Measurements from ENCODE around the gene CMC4. TPM values are rescaled to one million over a fixed set of nuclear protein-coding genes. Genes with fewer than 3 reads are reported as not detected.

CMC4 gene
- total RNA-seq, 2 experiments from 2014 or later: 5.6 to 6.5 TPM

DNA sequence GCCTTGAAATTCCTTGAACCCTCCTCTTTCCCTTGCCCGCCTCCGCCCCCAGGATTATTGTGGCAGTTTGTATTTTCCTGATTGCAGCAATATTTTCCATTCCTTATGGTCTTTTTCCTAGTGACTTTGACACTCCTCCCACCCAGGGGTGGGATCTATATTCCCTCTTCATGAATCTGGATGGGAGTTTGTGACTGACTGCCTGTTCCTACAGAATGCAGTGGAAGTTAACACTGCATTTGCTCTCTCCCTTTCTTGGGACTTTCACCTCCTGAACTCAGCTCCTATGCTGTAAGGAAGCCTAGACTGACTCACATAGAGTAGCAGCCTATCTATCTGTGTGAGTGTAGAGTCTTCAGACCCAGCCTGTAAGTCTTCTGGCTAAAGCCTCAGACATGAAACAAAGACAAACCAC is 42.1 kb downstream of the CMC4 start:
- Mint-ChIP-seq H3K27ac (peak overlapping the region; percentile 98), H3K4me1 (ENCODE audit: low read depth) (peaks cover 42% of the 10 kb centered on the region), H3K36me3 (ENCODE audit: low read depth) (peaks cover 17% of the 10 kb centered on the region), H3K27me3 (no peaks in the 10 kb centered on the region), H3K9me3 (no peaks in the 10 kb centered on the region), H3K4me3 (peak overlapping the region; percentile 95)
- Histone ChIP-seq H3K27ac (ENCODE audit: low read depth in 1 of 2, low read length in 2 of 2) (no peak overlapping the region), H3K4me3 (ENCODE audit: low read length) (no peak overlapping the region), H3K27me3 (ENCODE audit: control insufficient read depth in 1 of 2, insufficient read depth in 2 of 2, low read length in 2 of 2) (no peaks in the 10 kb centered on the region), H3K9me3 (ENCODE audit: control insufficient read depth in 1 of 2, insufficient read depth in 1 of 2, low read length in 2 of 2) (no peaks in the 10 kb centered on the region), H3K4me1 (ENCODE audit: insufficient read depth, low read length) (peaks cover 8% of the 10 kb centered on the region), H3K36me3 (ENCODE audit: insufficient read depth, low read length) (peaks cover 2% of the 10 kb centered on the region)
- ChIA-PET POLR2A (no interaction called here), CTCF (no interaction called here)
- no peak for TF ChIP-seq CTCF (IDR thresholded peaks at IDR 0.05)
- no peak for DNase-seq
- intact Hi-C loops (cut with DNase I, micrococcal nuclease): no loop called here
- ATAC-seq (ENCODE audit: poor library complexity): no peak

GRCh38 chrX:155028129-155028528 is 42.8 kb downstream of the CMC4 start:
- POLR2A ChIA-PET: no interaction called here
- H3K36me3 Mint-ChIP-seq (ENCODE audit: low read depth): peaks cover 11% of the 10 kb centered on the region
- H3K27ac Mint-ChIP-seq: peak overlapping the region; percentile 98
- intact Hi-C loops (cut with DNase I, micrococcal nuclease): no loop called here
- H3K4me1 Mint-ChIP-seq (ENCODE audit: low read depth): peaks cover 42% of the 10 kb centered on the region
- H3K4me3 ChIP-seq (ENCODE audit: low read length): peak overlapping the region; percentile 88
- ATAC-seq (ENCODE audit: poor library complexity) (no peak), DNase-seq (peak in 3 of 14 experiments; percentile 3 to 12 (median 5))
- H3K27ac ChIP-seq (ENCODE audit: low read depth in 1 of 2, low read length in 2 of 2): peak overlapping the region in 1 of 2 donors; percentile 94
- TF ChIP-seq CTCF (IDR thresholded peaks at IDR 0.05): no peak
- H3K4me3 Mint-ChIP-seq: peak overlapping the region; percentile 95
- H3K27me3 ChIP-seq (ENCODE audit: control insufficient read depth in 1 of 2, insufficient read depth in 2 of 2, low read length in 2 of 2): no peaks in the 10 kb centered on the region
- no peaks in the 10 kb centered on the region for H3K27me3 Mint-ChIP-seq
- H3K36me3 ChIP-seq (ENCODE audit: insufficient read depth, low read length): no peaks in the 10 kb centered on the region
- no peaks in the 10 kb centered on the region for H3K9me3 Mint-ChIP-seq
- no peaks in the 10 kb centered on the region for H3K9me3 ChIP-seq (ENCODE audit: control insufficient read depth in 1 of 2, insufficient read depth in 1 of 2, low read length in 2 of 2)
- CTCF ChIA-PET: no interaction called here
- peaks cover 8% of the 10 kb centered on the region for H3K4me1 ChIP-seq (ENCODE audit: insufficient read depth, low read length)

DNA sequence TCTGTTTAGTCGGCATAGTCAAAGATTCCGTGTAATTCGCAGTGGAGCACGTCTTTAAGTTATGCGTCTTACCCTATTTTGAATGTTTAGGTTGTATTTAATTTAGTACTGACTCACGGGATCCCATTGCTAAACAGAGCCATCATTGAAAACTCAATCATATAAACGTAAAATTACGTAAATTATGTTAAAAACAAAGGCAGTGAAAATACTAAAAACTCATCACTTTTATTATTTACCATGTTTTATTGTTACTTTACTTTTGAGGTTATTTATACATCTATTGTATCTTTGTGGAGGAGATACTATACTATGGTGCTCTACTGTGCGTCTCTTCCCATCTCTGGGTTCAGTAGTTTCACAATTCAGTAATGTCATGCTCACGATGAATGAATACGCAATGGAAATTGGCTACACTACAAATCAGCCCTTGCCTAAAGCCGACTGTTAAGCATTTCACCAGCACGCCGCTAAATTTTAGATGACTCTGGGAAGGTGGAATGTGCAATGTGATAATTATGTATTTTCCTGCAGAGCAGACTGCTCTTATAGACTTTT is 43.3 kb downstream of the CMC4 start:
- H3K27me3 Mint-ChIP-seq: no peaks in the 10 kb centered on the region
- peaks cover 42% of the 10 kb centered on the region for H3K4me1 Mint-ChIP-seq (ENCODE audit: low read depth)
- Histone ChIP-seq H3K9me3 (ENCODE audit: control insufficient read depth in 1 of 2, insufficient read depth in 1 of 2, low read length in 2 of 2) (no peaks in the 10 kb centered on the region), H3K4me3 (ENCODE audit: low read length) (peak overlapping the region; percentile 88), H3K27ac (ENCODE audit: low read depth in 1 of 2, low read length in 2 of 2) (peak overlapping the region; percentile 88 to 94), H3K36me3 (ENCODE audit: insufficient read depth, low read length) (no peaks in the 10 kb centered on the region), H3K27me3 (ENCODE audit: control insufficient read depth in 1 of 2, insufficient read depth in 2 of 2, low read length in 2 of 2) (no peaks in the 10 kb centered on the region), H3K4me1 (ENCODE audit: insufficient read depth, low read length) (peaks cover 8% of the 10 kb centered on the region)
- H3K9me3 Mint-ChIP-seq: no peaks in the 10 kb centered on the region
- DNase-seq (peak in 3 of 14 experiments; percentile 45 to 50 (median 46)), ATAC-seq (ENCODE audit: poor library complexity) (no peak)
- H3K27ac Mint-ChIP-seq: peak overlapping the region; percentile 98
- intact Hi-C loops (cut with DNase I, micrococcal nuclease): loop anchor here (1.0 to 2.0 kb wide), 3 partner anchors 43 to 47 kb away; partner anchors contain the start of genes BRCC3 (in 2 of the 2), CMC4 (in 2 of the 2) and MTCP1 (in 2 of the 2)
- TF ChIP-seq CTCF (IDR thresholded peaks at IDR 0.05): no peak
- peak overlapping the region; percentile 95 for H3K4me3 Mint-ChIP-seq
- ChIA-PET POLR2A (interaction anchor here (1.0 to 1.4 kb wide), 9 partner anchors 10 to 236 kb away, joined by 4 to 10 read pairs (median 5); partner anchors contain the start of genes BRCC3, RAB39B and VBP1), CTCF (no interaction called here)
- H3K36me3 Mint-ChIP-seq (ENCODE audit: low read depth): peaks cover 11% of the 10 kb centered on the region

Data from CD4-positive, alpha-beta T cell (primary cell).